ENCODE measurements around the gene MC1R.

DNA sequence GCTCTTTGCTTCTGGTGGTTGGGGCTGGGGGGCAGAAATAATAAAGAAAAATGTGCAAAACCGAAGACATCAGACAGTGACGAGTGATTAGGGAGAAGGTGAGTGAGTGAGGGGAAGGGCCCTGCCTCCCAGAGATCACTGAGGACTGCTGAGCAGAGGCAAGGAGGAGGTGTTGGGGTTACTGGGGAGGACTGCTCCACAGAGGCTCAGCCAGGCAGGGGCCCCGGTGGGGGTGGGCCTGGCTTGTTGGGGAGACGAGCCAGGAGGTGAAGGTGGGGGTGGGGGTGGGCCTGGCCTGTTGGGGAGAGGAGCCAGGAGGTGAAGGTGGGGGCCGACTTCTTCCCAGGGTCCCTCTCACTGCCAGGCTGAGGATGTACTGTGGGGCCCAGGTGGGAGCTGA, 27.9 kb downstream of the MC1R start:
- TF ChIP-seq KDM1A (IDR thresholded peaks at IDR 0.05; ENCODE audit: low read depth), result no peak
- TF ChIP-seq, protein P1, sequence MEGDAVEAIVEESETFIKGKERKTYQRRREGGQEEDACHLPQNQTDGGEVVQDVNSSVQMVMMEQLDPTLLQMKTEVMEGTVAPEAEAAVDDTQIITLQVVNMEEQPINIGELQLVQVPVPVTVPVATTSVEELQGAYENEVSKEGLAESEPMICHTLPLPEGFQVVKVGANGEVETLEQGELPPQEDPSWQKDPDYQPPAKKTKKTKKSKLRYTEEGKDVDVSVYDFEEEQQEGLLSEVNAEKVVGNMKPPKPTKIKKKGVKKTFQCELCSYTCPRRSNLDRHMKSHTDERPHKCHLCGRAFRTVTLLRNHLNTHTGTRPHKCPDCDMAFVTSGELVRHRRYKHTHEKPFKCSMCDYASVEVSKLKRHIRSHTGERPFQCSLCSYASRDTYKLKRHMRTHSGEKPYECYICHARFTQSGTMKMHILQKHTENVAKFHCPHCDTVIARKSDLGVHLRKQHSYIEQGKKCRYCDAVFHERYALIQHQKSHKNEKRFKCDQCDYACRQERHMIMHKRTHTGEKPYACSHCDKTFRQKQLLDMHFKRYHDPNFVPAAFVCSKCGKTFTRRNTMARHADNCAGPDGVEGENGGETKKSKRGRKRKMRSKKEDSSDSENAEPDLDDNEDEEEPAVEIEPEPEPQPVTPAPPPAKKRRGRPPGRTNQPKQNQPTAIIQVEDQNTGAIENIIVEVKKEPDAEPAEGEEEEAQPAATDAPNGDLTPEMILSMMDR (IDR thresholded peaks at IDR 0.05), result no peak
- TF ChIP-seq, protein P2, sequence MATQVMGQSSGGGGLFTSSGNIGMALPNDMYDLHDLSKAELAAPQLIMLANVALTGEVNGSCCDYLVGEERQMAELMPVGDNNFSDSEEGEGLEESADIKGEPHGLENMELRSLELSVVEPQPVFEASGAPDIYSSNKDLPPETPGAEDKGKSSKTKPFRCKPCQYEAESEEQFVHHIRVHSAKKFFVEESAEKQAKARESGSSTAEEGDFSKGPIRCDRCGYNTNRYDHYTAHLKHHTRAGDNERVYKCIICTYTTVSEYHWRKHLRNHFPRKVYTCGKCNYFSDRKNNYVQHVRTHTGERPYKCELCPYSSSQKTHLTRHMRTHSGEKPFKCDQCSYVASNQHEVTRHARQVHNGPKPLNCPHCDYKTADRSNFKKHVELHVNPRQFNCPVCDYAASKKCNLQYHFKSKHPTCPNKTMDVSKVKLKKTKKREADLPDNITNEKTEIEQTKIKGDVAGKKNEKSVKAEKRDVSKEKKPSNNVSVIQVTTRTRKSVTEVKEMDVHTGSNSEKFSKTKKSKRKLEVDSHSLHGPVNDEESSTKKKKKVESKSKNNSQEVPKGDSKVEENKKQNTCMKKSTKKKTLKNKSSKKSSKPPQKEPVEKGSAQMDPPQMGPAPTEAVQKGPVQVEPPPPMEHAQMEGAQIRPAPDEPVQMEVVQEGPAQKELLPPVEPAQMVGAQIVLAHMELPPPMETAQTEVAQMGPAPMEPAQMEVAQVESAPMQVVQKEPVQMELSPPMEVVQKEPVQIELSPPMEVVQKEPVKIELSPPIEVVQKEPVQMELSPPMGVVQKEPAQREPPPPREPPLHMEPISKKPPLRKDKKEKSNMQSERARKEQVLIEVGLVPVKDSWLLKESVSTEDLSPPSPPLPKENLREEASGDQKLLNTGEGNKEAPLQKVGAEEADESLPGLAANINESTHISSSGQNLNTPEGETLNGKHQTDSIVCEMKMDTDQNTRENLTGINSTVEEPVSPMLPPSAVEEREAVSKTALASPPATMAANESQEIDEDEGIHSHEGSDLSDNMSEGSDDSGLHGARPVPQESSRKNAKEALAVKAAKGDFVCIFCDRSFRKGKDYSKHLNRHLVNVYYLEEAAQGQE (IDR thresholded peaks at IDR 0.05), result no peak
- no peak for TF ChIP-seq SREBF2 (IDR thresholded peaks at IDR 0.05)
- TF ChIP-seq POLR2A (IDR thresholded peaks at IDR 0.05; ENCODE audit: low read length), result no peak
- TF ChIP-seq CBX2 (IDR thresholded peaks at IDR 0.05; ENCODE audit: borderline replicate concordance, low read depth), result no peak
- TF ChIP-seq CHD2 (IDR thresholded peaks at IDR 0.05; ENCODE audit: low read length, partially characterized antibody), result no peak
- TF ChIP-seq ESRRA (IDR thresholded peaks at IDR 0.05; ENCODE audit: borderline replicate concordance, low read length), result no peak
- no peak for TF ChIP-seq MYC (IDR thresholded peaks at IDR 0.05; ENCODE audit: borderline replicate concordance, low read length)
- no peak for TF ChIP-seq HOXB13 (CRISPR knock-in tag; IDR thresholded peaks at IDR 0.05; ENCODE audit: low read depth)
- no peak for TF ChIP-seq ELK1 (IDR thresholded peaks at IDR 0.05; ENCODE audit: low read depth, low read length)
- no peak for TF ChIP-seq ZSCAN20 (CRISPR knock-in tag; IDR thresholded peaks at IDR 0.05)

All from A549 (cell line).